HepG2 (cell line): ENCODE measurements around the gene TNFRSF1B. TPM values are rescaled to one million over a fixed set of nuclear protein-coding genes. Genes with fewer than 3 reads are reported as not detected.

Experiments used
- ATAC-seq: fragments of 200-7000 bp; cut with Tn5 transposase; 3 replicates; pipeline ENCODE4 v1.9.1; 2020; ENCODE audit warnings: mild to moderate bottlenecking, moderate library complexity
- BruUV-seq: library from RNA; stranded (reverse); fragments of 400-500 nt; replicated peaks from 2 replicates; lab custom pipeline; 2021; lab: Mats Ljungman, UMichigan
- CTCF ChIA-PET: fragments of 300-600 bp; formaldehyde crosslinking; extraction: SDS; loops from one replicate; lab custom pipeline; 2021; ENCODE audit warnings: low total read pairs, inconsistent platforms, low intra/inter-chr PET ratio; lab: Yijun Ruan, JAX
- POLR2A ChIA-PET: fragments of 350-600 bp; sonication (Branson Sonifier 250); formaldehyde crosslinking; loops from one replicate; lab custom pipeline; 2020; ENCODE audit warnings: antibody characterized with exemption, inconsistent platforms; lab: Yijun Ruan, JAX
- DNase-seq: peaks from one replicate; pipeline ENCODE4 v3.0.0-alpha.2; 2015; ENCODE audit warnings: low spot score
- FAIRE-seq: peaks from 3 replicates; lab custom pipeline; 2011; peaks lifted over from hg19 to GRCh38; lab: Jason Lieb, UNC
- H2AFZ ChIP-seq: one replicate; pipeline ENCODE4 v1.6.1; 2011; ENCODE audit warnings: low read length, inconsistent platforms
- H3K27ac ChIP-seq: fragments of 300-600 bp; 3 replicates; pipeline ENCODE4 v1.8.0; 2011; ENCODE audit warnings: mixed run types, mild to moderate bottlenecking, mixed read lengths, low read length, inconsistent platforms; ENCODE audit not compliant: insufficient read depth; ENCODE audit errors: extremely low read length
- H3K27me3 ChIP-seq, 2 experiments: fragments of 200-600 bp in 1 of 2; 2 replicates in 1 of 2; 3 replicates in 1 of 2; pipeline versions ENCODE4 v1.6.0 to v1.8.0; 2011; ENCODE audit warnings: low read length in 2 of 2, mild to moderate bottlenecking in 2 of 2, moderate library complexity in 2 of 2, inconsistent platforms in 1 of 2; ENCODE audit not compliant: insufficient read depth in 2 of 2, control insufficient read depth in 1 of 2
- H3K36me3 ChIP-seq, 2 experiments: fragments of 200-600 bp in 1 of 2; replicated peaks in 1 of 2; 2 replicates in 1 of 2; 3 replicates in 1 of 2; pipeline versions ENCODE4 v1.5.1 to v1.8.0; 2011; ENCODE audit warnings: low read length in 2 of 2, inconsistent platforms in 1 of 2; ENCODE audit not compliant: insufficient read depth in 2 of 2, control insufficient read depth in 1 of 2
- H3K4me1 ChIP-seq: 2 replicates; pipeline ENCODE4 v1.5.1; 2012; ENCODE audit warnings: low read length, inconsistent platforms; ENCODE audit not compliant: insufficient read depth
- H3K4me2 ChIP-seq: 2 replicates; pipeline ENCODE4 v1.6.0; 2011; ENCODE audit warnings: low read depth, low read length, inconsistent platforms
- H3K4me3 ChIP-seq, 3 experiments: fragments of 200-600 bp in 1 of 3; sonication (generic), shearing (Covaris generic) in 1 of 3; replicated peaks in 1 of 3; 2 replicates each; pipeline ENCODE4 v1.5.1; 2011 to 2016; ENCODE audit warnings: low read length in 3 of 3, inconsistent platforms in 2 of 3, low read depth in 2 of 3, mild to moderate bottlenecking in 2 of 3, control low read depth in 1 of 3, mixed read lengths in 1 of 3; ENCODE audit not compliant: insufficient read depth in 1 of 3
- H3K79me2 ChIP-seq: one replicate; pipeline ENCODE4 v1.6.1; 2011; ENCODE audit warnings: low read length, inconsistent platforms; ENCODE audit not compliant: insufficient read depth
- H3K9ac ChIP-seq: 2 replicates; pipeline ENCODE4 v1.6.0; 2011; ENCODE audit warnings: mild to moderate bottlenecking, low read depth, low read length, inconsistent platforms; ENCODE audit not compliant: insufficient read depth
- H3K9me3 ChIP-seq: 2 replicates; pipeline ENCODE4 v1.5.1; 2012; ENCODE audit warnings: mild to moderate bottlenecking, low read length
- H4K20me1 ChIP-seq: 2 replicates; pipeline ENCODE4 v1.6.0; 2011; ENCODE audit warnings: inconsistent platforms, mild to moderate bottlenecking, low read length, moderate library complexity; ENCODE audit not compliant: insufficient read depth
- AKAP8 ChIP-seq: sonication (generic); formaldehyde crosslinking; IDR thresholded peaks from 2 replicates; pipeline ENCODE4 v1.5.1; 2020; ENCODE audit warnings: mild to moderate bottlenecking, missing genetic modification reagents
- DR1 ChIP-seq: sonication (generic); formaldehyde crosslinking; IDR thresholded peaks from 2 replicates; pipeline ENCODE4 v1.8.0; 2021; ENCODE audit warnings: mild to moderate bottlenecking, missing genetic modification reagents, inconsistent platforms
- HMGXB4 ChIP-seq, 2 experiments: sonication (generic) in 1 of 2; formaldehyde crosslinking in 1 of 2; IDR thresholded peaks; 2 replicates each; pipeline versions ENCODE4 v1.4.0 to v1.6.1; 2018 to 2020; ENCODE audit warnings: missing genetic modification reagents in 2 of 2, borderline replicate concordance in 1 of 2, low read depth in 1 of 2, mild to moderate bottlenecking in 1 of 2, missing biosample characterization in 1 of 2
- KLF15 ChIP-seq: sonication (generic); formaldehyde crosslinking; IDR thresholded peaks from 2 replicates; pipeline ENCODE4 v1.8.1; 2023; ENCODE audit warnings: borderline replicate concordance, mild to moderate bottlenecking, inconsistent platforms, missing genetic modification reagents, mixed read lengths
- MED1 ChIP-seq: sonication (generic); formaldehyde crosslinking; IDR thresholded peaks from 2 replicates; pipeline ENCODE4 v1.4.0; 2020; ENCODE audit warnings: missing genetic modification reagents
- NCOA1 ChIP-seq: sonication (generic); formaldehyde crosslinking; IDR thresholded peaks from 2 replicates; pipeline ENCODE4 v1.9.0; 2021; ENCODE audit warnings: missing genetic modification reagents
- RXRB ChIP-seq: IDR thresholded peaks from 2 replicates; pipeline ENCODE4 v1.6.1; 2016; ENCODE audit warnings: borderline replicate concordance, missing genetic modification reagents, missing compliant biosample characterization
- SNAI1 ChIP-seq: sonication (generic); formaldehyde crosslinking; IDR thresholded peaks from 2 replicates; pipeline ENCODE4 v1.5.0; 2020; ENCODE audit warnings: mild to moderate bottlenecking, missing genetic modification reagents, borderline replicate concordance
- TCF7 ChIP-seq: sonication (generic); IDR thresholded peaks from 2 replicates; pipeline ENCODE4 v1.6.1; 2016; ENCODE audit warnings: antibody characterized with exemption, low read depth
- THRA ChIP-seq: sonication (generic); formaldehyde crosslinking; IDR thresholded peaks from 2 replicates; pipeline ENCODE4 v1.4.0; 2020; ENCODE audit warnings: missing genetic modification reagents, borderline replicate concordance
- ZNF232 ChIP-seq: sonication (generic); formaldehyde crosslinking; IDR thresholded peaks from 2 replicates; pipeline ENCODE4 v1.4.0; 2020; ENCODE audit warnings: missing genetic modification reagents, borderline replicate concordance
- ZNF326 ChIP-seq: sonication (generic); formaldehyde crosslinking; IDR thresholded peaks from 2 replicates; pipeline ENCODE4 v1.4.0; 2020; ENCODE audit warnings: missing genetic modification reagents, borderline replicate concordance
- ZNF552 ChIP-seq: sonication (generic); formaldehyde crosslinking; IDR thresholded peaks from 2 replicates; pipeline ENCODE4 v1.9.0; 2022; ENCODE audit warnings: missing genetic modification reagents, mild to moderate bottlenecking, borderline replicate concordance
- ZNF615 ChIP-seq: sonication (generic); formaldehyde crosslinking; IDR thresholded peaks from 2 replicates; pipeline ENCODE4 v1.5.0; 2020; ENCODE audit warnings: mild to moderate bottlenecking, missing genetic modification reagents, borderline replicate concordance
- ZNF839 ChIP-seq: sonication (generic); formaldehyde crosslinking; IDR thresholded peaks from 2 replicates; pipeline ENCODE4 v1.4.0; 2020; ENCODE audit warnings: missing genetic modification reagents, mild to moderate bottlenecking, borderline replicate concordance
- ZSCAN30 ChIP-seq: sonication (generic); formaldehyde crosslinking; IDR thresholded peaks from 2 replicates; pipeline ENCODE4 v1.5.0; 2020; ENCODE audit warnings: mild to moderate bottlenecking, missing genetic modification reagents
- WGBS: methylation state at CpG from one replicate; pipeline ENCODE4 v1.1.6; 2017; ENCODE audit warnings: low lambda C conversion rate; 5-methylcytosine and 5-hydroxymethylcytosine counted together
- in situ Hi-C: cut with HindIII; loops from 2 replicates; pipeline ENCODE4 v1.10.0; 2017; ENCODE audit warnings: low pct_unique_long_range_greater_than_20kb; ENCODE audit not compliant: extremely low pct_ligation_motif_present
- intact Hi-C: fragments of 100-400 bp; cut with micrococcal nuclease; formaldehyde crosslinking; loops from one replicate; pipeline ENCODE4 v1.10.0; 2022; ENCODE audit not compliant: unreplicated experiment
- polyA plus RNA-seq, 8 experiments: library from polyadenylated mRNA; depleted of rRNA in 3 of 8; stranded (reverse) in 7 of 8; unstranded in 1 of 8; fragments of >200 nt; fragmentation: Illumina TruSeq in 4 of 8; extraction: Trizol in 4 of 8; gene quantifications; 2 replicates each; pipeline versions ENCODE4 v1.2.1 to v1.2.3, GENCODE V29; 2011 to 2016; ENCODE audit warnings: low read depth in 4 of 8, missing spikeins in 1 of 8, mixed read lengths in 1 of 8; ENCODE audit not compliant: insufficient read depth in 1 of 8
- total RNA-seq, 5 experiments: library from RNA; depleted of rRNA; stranded (reverse); fragments of >200 nt; fragmentation: Illumina TruSeq; extraction: Trizol; gene quantifications; 2 replicates each; pipeline ENCODE4 v1.2.3, GENCODE V29; 2016; ENCODE audit warnings: low read depth in 1 of 5

The TNFRSF1B gene
- total and polyA plus RNA-seq, 2 of the 13 experiments (the other 11 are each of a cell fraction or from before 2014, with no cell fraction given) = 0.04 to 0.11 TPM

GRCh38 chr1:12206792-12207424 lies 40.1 kb downstream of the TNFRSF1B start (continued):
- TF ChIP-seq HMGXB4 (CRISPR knock-in tag; IDR thresholded peaks at IDR 0.05; ENCODE audit: borderline replicate concordance in 1 of 2, low read depth in 1 of 2) = no peak

- TF ChIP-seq AKAP8 (no peak), SNAI1 (CRISPR knock-in tag) (no peak), ZSCAN30 (CRISPR knock-in tag) (no peak), KLF15 (CRISPR knock-in tag) (no peak), DR1 (CRISPR knock-in tag) (no peak), THRA (CRISPR knock-in tag) (no peak), MED1 (no peak), TCF7 (no peak), NCOA1 (no peak), ZNF326 (CRISPR knock-in tag) (no peak), ZNF839 (no peak), ZNF615 (CRISPR knock-in tag) (no peak), ZNF232 (CRISPR knock-in tag) (no peak), RXRB (CRISPR knock-in tag) (no peak), ZNF552 (no peak)
- FAIRE-seq (no peak), DNase-seq (no peak), ATAC-seq (no peak)
- Histone ChIP-seq H3K4me2 (no peak overlapping the region), H3K9ac (no peak overlapping the region), H3K4me3 (no peak overlapping the region), H3K9me3 (no peaks in the 10 kb centered on the region), H3K4me1 (no peaks in the 10 kb centered on the region), H4K20me1 (no peaks in the 10 kb centered on the region), H3K27ac (no peak overlapping the region), H3K27me3 (no peaks in the 10 kb centered on the region), H3K79me2 (no peaks in the 10 kb centered on the region), H2AFZ (no peak overlapping the region), H3K36me3 (no peaks in the 10 kb centered on the region)
- 60% methylated on average over 6 of the region's 6 CpGs for WGBS
- CTCF ChIA-PET = interaction anchor here (1.0 to 3.6 kb wide), 3 partner anchors 73 to 90 kb away, joined by 3 to 93 read pairs (median 13); no protein-coding TSS in a partner anchor
- no TSS peak for BruUV-seq
- in situ Hi-C loops (loop anchor here (5.0 kb wide), 1 partner anchor 86 kb away; no protein-coding TSS in a partner anchor), intact Hi-C loops (no loop called here)
- POLR2A ChIA-PET = no interaction called here
Measured at GRCh38 chr1:12208271-12208670, 41.5 kb downstream of the TNFRSF1B start.
